ENCODE results near the gene DIAPH2.
"Not testable (repeated sequence)": the region's sequence is repeated elsewhere in the genome, so short reads cannot be mapped to it uniquely, and the experiment has no call there.

The DIAPH2 gene

DNA sequence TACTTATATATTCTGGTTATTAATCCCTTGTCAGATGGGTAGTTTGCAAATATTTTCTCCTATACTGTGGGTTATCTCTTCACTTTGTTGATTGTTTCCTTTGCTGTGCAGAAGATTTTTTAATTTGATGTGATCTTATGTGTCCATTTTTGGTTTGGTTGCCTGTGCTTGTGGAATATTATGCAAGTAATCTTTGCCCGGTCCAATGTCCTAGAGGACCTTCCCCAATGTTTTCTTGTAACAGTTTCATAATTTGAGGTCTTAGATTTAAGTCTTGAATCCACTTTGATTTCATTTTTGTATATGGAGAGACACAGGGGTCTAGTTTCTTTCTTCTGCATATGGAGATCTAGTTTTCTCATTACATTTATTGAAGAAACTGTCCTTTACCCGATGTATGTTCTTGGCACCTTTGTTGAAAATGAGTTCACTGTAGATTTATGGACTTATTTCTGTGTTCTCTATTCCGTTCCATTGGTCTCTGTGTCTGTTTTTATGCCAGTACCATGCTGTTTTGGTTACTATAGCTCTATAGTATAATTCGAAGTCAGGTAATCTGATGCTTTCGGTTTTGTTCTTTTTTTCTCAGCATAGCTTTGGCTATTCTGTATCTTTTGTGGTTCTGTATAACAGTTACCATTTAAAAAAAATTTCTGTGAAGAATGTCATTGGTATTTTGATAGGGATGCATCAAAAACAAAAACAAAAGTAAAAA, 34.7 kb downstream of the DIAPH2 start:
- no peak for DNase-seq (ENCODE audit: low spot score)

DNA sequence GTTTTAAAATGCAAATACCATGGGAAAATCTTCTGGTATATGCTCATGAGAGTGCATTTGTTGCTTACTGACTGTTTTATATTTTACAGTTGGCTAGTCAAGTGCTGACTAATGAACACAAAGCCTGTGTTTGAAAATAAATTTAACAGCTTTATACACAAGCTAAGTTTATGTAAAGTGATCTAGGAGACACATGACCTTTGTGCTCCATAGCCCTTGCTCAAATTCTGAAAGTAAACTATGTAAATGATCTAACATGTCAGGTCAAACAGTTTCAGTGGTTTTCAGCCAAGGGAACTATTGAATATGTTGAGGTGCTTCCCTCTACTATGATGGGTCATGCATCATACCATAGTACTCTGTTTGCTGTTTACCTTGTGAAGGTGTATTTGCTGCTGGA, 36.7 kb downstream of the DIAPH2 start:
- DNase-seq (ENCODE audit: low spot score), result no peak

DNA sequence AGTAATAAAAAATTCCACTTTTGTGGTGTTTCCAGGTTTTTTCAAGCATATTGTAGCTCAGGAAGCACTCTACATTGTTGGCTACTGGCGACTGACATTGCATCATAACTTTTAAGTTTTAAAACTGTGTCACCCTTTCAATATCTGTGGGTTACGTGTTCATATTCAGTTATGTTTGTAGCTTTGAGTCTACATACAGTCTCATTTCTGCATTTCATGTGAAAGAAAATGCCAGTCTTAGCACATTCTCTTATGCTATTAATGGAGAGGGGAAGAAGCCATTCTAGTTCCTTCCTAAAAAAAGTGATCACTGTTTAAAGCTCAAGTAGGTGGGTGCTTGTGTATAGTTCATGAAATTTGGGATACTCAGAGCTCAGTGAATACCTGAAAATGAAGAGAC, 38.1 kb downstream of the DIAPH2 start:
- no peak for DNase-seq (ENCODE audit: low spot score)

DNA sequence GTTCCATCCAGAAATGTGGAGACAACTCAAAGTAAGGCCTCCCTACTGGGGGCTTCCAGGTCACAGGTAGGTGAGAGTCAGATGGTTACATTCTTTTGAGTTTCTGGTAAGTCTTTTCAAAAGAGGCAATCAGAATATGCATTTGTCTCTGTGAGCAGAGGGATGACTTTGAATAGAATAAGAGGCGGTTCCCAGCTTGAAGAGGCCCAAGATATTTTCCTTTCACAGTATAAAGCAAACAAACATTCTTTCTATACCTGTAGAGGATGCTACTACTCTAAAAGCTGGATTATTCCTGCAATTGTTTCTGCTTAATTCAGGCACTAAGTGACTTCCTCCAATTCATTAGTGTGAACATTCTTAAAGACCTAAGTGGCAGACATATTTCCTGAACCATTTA, 44.4 kb downstream of the DIAPH2 start:
- DNase-seq (ENCODE audit: low spot score), result no peak

DNA sequence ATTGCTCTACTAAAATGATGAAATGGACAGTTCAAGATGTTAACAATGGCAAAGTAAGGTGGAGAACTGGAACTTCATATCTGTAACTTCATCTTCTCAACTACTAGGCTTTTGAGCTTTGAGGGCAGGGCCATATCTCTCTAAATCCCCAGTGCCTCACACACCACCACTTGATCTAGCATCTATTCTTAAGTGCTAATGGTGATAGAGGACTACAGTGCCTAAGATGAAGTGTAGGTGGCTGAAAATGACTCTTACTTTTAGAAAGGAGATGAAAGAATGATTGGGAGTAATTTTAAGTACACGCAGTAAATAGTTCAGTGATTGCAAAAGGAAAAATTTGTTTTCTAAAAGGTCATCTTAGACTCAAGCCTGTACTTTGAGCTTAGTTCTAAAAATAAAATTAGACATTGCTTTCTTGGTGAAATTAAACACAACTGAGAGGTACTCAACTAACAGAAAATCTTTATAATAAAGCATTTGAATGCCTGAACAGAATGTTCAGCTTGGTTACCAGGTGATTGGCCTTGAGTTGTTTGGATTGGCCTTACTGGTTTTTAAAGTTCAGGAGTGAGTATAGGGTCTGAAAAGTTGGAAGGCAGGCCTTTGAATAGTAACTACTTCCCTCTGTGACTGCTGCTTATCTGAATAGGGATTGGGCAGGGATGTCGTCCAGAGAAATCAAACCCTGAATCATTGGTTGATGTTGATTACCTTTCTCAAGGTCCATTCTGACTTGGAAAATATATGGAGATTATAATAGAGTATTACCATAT, 45.4 kb downstream of the DIAPH2 start:
- DNase-seq (ENCODE audit: low spot score), result no peak

DNA sequence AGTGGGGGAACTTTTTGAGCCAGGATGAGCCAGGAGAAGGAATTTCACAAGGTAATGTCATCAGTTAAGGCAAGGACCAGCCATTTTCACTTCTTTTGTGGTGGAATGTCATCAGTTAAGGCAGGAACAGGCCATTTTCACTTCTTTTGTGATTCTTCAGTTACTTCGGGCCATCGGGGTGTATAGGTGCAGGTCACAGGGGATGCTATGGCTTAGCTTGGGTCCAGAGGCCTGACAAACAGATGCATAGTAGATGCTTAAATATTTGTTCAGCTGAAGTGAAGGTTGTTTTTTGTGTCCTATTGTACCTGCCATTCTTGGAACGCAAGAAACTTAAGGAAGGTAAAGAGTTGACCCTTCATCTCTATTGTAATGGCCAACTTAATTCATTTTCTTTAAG, 46.4 kb downstream of the DIAPH2 start:
- not testable (repeated sequence) for DNase-seq (ENCODE audit: low spot score)

DNA sequence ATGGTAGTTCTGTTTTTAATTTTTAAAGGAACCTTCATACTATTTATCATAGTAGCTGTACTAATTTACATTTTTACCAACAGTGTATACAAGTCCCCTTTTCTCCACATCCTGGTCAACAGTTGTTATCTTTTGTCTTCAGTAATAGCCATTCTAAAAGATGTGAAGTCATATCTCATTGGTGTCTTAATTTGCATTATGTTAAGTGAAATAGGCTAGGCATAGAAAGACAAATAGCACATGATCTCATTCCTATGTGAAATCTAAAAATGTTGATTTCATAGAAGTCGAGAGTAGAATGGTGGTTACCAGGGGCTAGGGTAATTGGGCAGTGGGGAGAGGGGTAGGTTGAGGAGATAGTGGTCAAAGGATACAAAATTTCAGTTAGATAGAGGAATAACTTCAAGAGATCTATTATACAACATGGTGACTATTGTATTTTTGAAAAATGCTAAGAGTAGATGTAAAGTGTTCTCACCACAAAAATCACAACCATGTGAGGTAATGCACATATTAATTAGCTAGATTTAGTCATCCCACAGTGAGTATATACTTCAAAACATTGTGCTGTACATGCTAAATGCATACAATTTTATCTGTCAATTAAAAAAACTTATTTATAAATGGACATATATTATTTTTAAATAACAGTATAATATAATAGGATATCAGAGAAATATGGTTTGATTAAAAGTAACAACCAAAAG, 58.9 kb downstream of the DIAPH2 start:
- no peak for DNase-seq (ENCODE audit: low spot score)

DNA sequence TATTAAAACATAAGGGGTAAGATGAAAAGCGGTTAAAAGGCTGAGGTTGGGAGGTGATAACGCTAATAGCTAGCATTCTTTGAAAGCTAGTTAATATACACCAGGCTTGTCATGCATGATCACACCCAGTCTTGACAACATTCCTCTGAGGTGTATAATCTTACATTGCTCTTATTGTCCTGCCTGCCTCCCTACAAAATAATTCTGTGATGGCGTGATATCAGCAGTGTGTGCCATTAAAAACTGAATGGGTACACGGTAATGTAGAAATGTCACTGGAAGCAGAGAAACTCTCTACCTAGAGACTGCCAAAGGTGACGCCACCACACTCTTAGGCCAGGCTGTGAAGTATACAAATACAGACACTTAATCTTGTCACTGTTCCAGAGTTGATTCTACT, 68.1 kb downstream of the DIAPH2 start:
- DNase-seq (ENCODE audit: low spot score), result peak; percentile 3

DNA sequence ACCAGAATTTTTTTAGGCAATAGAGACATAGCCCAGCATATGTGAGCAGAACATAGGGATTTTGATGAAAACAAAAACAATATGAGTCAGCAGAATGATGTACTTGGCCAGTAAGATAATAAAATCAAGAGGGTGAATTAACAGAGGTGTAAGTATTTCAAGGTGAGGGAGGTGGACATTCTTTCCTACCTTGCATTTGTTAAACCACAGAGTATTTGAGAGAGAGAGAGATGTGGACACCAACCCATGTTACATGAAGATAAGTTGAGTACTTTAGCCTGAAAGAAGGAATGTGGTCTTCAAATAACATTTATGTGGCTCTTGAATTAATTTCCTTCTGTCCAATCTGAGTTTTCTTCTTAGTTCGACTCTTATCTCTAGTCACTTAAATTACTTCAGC, 68.6 kb downstream of the DIAPH2 start:
- DNase-seq (ENCODE audit: low spot score), result no peak

DNA sequence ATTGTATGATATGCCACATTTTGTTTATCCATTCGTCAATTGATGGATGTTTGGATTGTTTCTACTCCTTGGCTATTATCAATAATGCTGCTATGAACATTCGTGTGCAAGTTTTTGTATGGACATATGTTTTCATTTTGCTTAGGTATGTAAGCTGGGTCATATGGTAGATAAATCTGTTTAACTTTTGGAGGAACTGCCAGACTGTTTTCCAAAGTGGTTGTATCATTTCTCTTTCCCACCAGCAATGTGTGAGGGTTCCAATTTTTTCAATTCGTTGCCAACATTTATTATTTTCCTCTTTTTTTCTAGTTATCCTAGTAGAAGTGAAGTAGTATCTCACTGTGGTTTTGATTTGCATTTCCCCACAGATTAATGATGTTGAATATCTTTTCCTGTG, 71.8 kb downstream of the DIAPH2 start:
- no peak for DNase-seq (ENCODE audit: low spot score)

DNA sequence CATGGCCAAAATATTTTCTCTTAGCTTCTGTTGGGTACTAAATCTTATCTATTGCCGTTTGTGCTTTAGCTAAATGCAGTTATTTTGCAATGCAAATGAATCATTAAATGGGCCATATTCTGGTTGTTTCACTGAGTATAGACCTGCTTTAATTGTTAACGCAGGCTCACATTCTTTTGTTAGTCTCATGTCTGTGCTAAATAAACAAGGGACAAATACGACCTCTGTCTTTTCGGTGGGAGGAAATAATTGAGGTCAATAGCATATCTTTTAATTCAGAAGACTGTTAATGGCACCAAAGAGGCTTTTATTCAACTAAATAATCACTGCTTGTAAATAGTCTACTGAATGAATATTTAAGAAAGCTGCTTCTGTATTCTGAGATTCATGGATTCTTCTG, 76.9 kb downstream of the DIAPH2 start:
- no peak for DNase-seq (ENCODE audit: low spot score)

DNA sequence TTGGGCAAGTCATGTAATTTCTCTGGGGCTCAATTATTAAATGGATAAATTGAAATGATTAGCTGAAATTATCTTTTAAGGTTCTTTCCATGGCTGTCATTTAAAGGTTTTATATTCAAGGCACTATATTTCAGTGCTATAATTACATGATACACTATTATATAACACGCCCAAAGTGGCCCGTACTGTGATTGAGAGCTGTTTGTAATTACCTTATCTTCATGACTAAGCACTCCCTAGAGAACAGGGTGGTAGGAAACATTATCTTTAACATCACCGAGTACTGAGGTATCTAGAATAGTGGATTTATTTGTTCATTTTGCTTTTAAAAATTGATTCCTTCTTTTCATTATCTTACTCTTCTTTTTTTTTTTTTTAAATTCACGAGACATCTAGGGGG, 79.0 kb downstream of the DIAPH2 start:
- DNase-seq (ENCODE audit: low spot score), result no peak

DNA sequence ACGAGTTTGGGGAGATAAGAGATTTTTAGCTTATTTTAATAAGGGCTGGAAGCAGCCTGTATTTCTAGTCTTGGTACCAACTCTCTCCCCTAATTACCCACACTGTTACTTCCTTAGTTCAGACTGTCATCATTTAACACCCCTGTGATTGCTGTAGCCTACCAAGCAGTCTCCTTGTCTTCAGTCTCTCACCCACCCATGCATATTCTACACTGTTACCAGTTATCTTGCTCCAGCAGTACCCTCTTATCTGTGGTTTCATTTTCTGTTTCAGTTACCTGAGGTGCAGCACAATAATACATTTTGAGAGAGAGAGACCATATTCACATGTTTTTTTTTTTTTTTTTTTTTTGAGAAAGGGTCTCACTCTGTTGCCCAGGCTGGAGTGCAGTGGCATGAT, 80.2 kb downstream of the DIAPH2 start:
- no peak for DNase-seq (ENCODE audit: low spot score)

DNA sequence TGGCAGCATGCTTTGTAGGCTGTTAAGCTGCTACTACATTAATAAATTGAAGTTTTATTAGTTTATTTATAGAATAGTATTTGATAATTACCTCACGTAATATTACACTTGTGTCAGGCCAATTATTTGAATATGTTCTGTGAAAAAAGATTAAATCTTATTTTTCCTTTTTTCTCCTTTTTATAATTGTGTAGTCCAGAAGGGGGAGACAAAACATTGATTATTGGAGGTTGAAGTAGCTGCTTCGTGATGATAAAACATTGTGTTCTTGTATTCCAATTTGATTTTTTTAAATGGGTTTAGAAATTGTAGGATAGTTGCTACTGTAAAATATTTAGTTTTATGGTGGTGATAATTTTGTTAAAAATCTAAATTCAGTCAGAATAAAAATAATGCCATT, 85.7 kb downstream of the DIAPH2 start:
- no peak for DNase-seq (ENCODE audit: low spot score)

DNA sequence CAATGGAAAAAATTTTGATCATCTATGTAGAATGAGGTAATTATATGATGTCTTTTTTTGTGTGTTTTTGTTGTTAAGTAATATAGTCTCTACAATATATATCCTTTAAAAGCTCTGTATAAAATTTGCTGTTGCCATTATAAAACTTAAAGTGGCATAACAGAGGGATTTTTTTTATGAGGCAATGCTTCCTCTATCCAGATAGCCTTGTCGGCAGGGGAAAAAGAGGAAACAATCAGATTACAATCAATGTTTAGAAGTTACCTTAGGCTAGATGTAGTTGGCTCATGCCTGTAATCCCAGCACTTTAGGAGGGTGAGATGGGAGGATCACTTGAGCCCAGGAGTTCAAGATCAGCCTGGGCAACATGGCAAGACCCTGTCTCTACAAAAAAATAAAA, 86.8 kb downstream of the DIAPH2 start:
- DNase-seq (ENCODE audit: low spot score), result no peak

DNA sequence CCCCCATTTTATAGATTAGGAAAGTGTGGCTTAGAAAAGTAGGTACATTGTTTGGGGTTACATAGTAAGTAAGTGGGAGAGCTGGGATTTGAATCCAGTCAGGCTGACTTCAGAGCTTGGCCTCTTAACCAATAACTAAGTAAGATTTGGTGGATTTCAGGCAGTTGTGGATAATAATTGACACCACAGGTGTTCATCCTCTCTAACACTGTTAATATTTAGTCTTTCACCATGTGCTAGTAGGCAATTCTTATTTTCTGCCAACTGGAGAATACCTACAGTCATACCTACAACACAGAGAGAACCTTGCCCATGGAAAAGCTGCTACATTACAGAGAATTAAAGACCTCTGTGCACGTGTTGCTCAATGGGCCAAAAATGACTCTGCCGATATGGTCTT, 89.5 kb downstream of the DIAPH2 start:
- DNase-seq (ENCODE audit: low spot score), result no peak

DNA sequence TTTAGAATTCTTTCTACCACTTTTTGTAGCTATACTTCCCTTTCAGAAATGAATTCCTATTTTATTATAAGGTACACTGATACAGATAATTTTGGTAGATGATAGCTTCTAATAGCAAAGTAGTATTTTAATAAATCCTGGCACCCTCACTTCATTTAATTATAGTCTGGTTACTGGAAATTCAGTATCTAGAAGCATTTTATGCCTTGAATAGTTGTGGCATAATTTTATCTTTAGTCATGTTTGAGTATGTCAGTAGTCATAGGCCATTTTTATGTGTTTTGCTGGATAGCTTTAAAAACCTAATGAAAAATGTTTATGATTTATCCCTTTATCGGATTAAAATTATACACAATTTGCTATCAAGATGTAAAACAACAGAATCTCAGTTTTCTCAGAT, 92.3 kb downstream of the DIAPH2 start:
- no peak for DNase-seq (ENCODE audit: low spot score)

DNA sequence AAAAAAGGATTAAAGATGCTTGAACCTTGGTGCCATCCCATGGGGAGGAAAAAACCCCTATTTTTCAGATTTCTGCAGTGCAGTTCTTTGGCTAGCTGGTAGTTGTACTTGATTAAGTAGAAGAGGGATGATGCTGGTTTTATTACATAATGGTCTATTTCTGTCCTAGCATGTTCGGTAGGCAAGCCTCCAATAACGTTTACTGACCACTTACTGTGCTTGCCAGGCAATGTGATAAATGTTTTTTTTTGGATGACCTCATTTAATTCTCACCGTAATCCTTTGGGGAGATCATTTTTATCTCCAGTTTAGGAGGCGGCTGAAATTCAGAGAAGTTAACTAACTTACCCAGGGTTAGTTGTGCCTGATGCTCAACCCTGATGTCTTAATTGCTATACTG, 106.9 kb downstream of the DIAPH2 start:
- DNase-seq (ENCODE audit: low spot score), result no peak

DNA sequence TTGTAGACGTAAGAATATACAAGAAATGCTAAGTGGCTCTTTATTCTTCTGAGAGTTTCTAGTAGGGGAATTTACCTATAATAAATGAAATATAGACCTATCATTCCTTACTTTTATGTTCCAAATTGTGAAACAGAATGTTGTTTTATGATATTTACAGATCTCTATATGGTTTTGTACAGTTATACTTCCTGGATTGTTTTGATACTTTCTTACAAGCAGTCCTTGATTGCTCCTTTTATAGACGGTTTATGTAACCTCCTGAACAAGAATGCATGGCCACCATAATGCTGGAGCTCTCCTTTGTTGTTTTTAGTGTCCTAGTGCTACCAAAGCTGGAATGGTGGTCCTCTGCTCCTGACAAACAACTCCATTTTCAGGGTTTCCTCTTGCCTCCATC, 107.4 kb downstream of the DIAPH2 start:
- no peak for DNase-seq (ENCODE audit: low spot score)

DNA sequence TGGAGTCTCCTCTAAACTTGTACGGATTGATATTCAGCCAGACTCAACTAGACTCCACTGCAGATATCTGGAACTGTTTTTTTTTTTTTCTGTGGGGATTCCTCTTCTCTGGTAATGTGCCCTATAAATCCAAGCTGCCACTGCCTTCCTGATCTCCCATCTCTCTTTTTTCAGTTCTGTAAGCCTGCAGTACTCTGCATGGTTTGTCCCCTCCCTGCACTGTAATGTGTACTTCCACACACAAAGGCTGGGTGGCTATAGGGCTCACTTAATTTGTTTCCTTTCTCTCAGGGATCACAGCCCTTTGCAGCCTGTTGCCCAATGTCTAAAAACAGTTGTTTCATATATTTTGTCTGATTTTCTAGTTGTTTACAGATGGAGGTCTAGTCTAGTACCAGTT, 114.3 kb downstream of the DIAPH2 start:
- no peak for DNase-seq (ENCODE audit: low spot score)

DNA sequence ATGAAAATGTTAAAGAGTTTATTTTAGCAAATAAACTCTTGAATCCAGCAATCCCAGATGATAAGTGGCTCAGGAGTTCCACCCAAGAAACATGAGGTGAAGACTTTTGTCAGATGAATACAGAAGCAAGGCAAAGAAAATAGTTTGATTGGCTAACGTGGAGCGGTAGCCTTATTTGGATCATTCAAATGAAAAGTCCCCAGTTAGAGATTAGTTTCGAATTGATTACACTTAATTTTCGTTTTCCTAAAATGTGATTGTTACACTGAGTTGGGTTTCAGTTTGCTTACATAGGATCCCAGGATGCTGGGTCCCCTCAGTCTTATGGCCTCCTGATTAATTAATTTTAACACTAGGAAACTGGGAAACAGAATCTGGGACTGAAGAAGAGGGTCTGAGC, 122.7 kb downstream of the DIAPH2 start:
- DNase-seq (ENCODE audit: low spot score), result no peak

DNA sequence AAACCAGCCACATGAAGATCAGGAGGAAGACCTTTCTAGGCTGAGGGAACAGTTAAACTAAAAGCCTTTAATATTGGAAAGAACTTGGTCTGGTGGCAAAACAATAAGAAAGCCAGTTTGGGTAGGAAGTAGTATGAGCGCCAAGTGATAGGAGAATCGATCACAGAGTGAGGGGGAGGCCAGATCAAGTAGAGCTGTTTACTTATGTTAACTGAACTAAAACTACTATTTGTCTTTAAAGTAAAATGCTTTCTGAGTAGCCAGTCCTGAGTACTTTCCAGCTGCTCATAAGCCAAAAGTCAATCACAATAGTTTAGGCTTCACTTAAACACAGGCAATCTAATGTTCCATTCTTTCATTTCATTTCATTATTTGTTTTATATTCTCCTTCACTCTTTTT, 136.3 kb downstream of the DIAPH2 start:
- DNase-seq (ENCODE audit: low spot score), result no peak

DNA sequence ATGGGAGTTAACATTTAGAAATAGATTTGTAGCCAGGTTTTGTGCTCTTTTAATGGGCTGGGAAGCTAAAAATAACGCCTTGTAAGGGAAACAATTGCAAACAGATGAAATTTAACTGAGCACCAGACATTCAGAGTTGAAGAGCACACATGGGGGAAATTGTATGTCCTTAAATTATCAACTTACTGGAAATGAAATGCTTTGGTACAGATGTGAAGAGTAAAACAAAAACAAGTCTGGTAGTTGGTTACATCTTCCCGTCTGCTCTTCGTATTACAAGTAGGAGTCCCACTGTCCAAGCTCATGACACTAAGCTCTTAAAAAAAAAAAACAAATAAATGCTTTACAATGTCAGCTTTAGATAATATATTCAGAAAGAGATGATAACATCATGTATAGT, 139.5 kb downstream of the DIAPH2 start:
- no peak for DNase-seq (ENCODE audit: low spot score)
